ENCODE results near the gene XPNPEP2. TPM values are rescaled to one million over a fixed set of nuclear protein-coding genes. Genes with fewer than 3 reads are reported as not detected.

XPNPEP2 gene
- total RNA-seq, 1 donor from 2014 or later: not detected

- TF ChIP-seq, protein P1, sequence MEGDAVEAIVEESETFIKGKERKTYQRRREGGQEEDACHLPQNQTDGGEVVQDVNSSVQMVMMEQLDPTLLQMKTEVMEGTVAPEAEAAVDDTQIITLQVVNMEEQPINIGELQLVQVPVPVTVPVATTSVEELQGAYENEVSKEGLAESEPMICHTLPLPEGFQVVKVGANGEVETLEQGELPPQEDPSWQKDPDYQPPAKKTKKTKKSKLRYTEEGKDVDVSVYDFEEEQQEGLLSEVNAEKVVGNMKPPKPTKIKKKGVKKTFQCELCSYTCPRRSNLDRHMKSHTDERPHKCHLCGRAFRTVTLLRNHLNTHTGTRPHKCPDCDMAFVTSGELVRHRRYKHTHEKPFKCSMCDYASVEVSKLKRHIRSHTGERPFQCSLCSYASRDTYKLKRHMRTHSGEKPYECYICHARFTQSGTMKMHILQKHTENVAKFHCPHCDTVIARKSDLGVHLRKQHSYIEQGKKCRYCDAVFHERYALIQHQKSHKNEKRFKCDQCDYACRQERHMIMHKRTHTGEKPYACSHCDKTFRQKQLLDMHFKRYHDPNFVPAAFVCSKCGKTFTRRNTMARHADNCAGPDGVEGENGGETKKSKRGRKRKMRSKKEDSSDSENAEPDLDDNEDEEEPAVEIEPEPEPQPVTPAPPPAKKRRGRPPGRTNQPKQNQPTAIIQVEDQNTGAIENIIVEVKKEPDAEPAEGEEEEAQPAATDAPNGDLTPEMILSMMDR (IDR thresholded peaks at IDR 0.05; ENCODE audit: partially characterized antibody, unreplicated experiment): no peak
- H3K9me3 Mint-ChIP-seq (ENCODE audit: unreplicated experiment): no peaks in the 10 kb centered on the region
- no peaks in the 10 kb centered on the region for H3K27me3 Mint-ChIP-seq (ENCODE audit: unreplicated experiment)
- no peak for DNase-seq
- H3K4me1 Mint-ChIP-seq (ENCODE audit: low read depth, unreplicated experiment): no peaks in the 10 kb centered on the region
- H3K36me3 Mint-ChIP-seq (ENCODE audit: unreplicated experiment): no peaks in the 10 kb centered on the region
- no peak overlapping the region for H3K27ac Mint-ChIP-seq (ENCODE audit: unreplicated experiment)
- H3K4me3 Mint-ChIP-seq (ENCODE audit: unreplicated experiment): no peak overlapping the region
Measured at GRCh38 chrX:129700536-129700935, 38.2 kb upstream of the XPNPEP2 start.

DNA sequence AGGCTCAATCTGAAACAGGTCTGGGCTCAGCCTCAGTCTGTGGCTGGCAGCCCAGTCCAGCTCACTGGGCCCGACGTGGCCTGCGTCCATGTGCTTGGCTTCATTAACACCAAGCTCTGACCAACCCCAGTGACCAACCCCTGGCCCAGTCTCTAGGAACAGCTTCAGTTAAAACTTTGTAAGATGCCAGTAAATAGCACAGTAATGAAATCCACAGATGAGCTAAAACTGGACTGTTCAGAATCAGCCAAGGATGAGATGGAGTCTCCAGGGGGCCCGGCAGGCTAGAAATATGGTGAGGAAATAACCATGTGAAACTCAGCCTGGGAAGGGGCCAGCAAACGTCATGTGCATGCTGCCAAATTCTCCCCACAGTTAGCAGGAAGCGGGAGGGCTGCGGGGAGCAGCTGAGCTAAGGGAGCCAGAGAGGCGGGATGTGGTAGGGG lies 37.1 kb upstream of the XPNPEP2 start:
- Mint-ChIP-seq H3K9me3 (ENCODE audit: unreplicated experiment) (no peaks in the 10 kb centered on the region), H3K4me3 (ENCODE audit: unreplicated experiment) (no peak overlapping the region), H3K27me3 (ENCODE audit: unreplicated experiment) (no peaks in the 10 kb centered on the region), H3K36me3 (ENCODE audit: unreplicated experiment) (no peaks in the 10 kb centered on the region), H3K4me1 (ENCODE audit: low read depth, unreplicated experiment) (no peaks in the 10 kb centered on the region), H3K27ac (ENCODE audit: unreplicated experiment) (no peak overlapping the region)
- DNase-seq: no peak
- TF ChIP-seq, protein P1 (IDR thresholded peaks at IDR 0.05; ENCODE audit: partially characterized antibody, unreplicated experiment): no peak

DNA sequence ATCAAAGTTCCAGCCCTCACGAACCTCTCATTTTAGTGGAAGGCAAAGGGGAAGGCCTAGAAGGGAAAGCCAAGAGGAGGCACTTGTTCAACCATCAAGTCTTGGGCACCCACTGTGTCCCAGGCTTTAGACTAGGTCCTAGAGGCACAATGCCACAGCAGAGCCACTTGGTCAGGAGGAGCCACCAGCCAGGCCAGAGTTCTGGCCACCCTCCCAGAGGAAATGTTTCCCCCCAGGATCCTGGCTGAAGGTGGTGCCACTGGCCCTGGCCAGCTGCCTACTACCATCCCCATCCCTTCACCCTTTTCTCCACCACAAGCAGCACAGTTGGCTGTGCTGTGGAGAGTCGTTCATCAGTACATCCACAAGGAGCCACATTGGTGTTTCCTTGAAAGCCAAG lies 34.3 kb upstream of the XPNPEP2 start:
- Mint-ChIP-seq H3K27ac (ENCODE audit: unreplicated experiment) (no peak overlapping the region), H3K36me3 (ENCODE audit: unreplicated experiment) (peaks cover 7% of the 10 kb centered on the region), H3K27me3 (ENCODE audit: unreplicated experiment) (no peaks in the 10 kb centered on the region), H3K4me1 (ENCODE audit: low read depth, unreplicated experiment) (no peaks in the 10 kb centered on the region), H3K4me3 (ENCODE audit: unreplicated experiment) (no peak overlapping the region), H3K9me3 (ENCODE audit: unreplicated experiment) (peaks cover 2% of the 10 kb centered on the region)
- TF ChIP-seq, protein P1 (IDR thresholded peaks at IDR 0.05; ENCODE audit: partially characterized antibody, unreplicated experiment): no peak
- DNase-seq: no peak

- Mint-ChIP-seq H3K4me1 (ENCODE audit: low read depth, unreplicated experiment) (no peaks in the 10 kb centered on the region), H3K27me3 (ENCODE audit: unreplicated experiment) (no peaks in the 10 kb centered on the region), H3K36me3 (ENCODE audit: unreplicated experiment) (peaks cover 7% of the 10 kb centered on the region), H3K27ac (ENCODE audit: unreplicated experiment) (no peak overlapping the region), H3K9me3 (ENCODE audit: unreplicated experiment) (peaks cover 2% of the 10 kb centered on the region), H3K4me3 (ENCODE audit: unreplicated experiment) (no peak overlapping the region)
- TF ChIP-seq, protein P1 (IDR thresholded peaks at IDR 0.05; ENCODE audit: partially characterized antibody, unreplicated experiment): no peak
- no peak for DNase-seq
Measured at GRCh38 chrX:129705377-129705925, 33.3 kb upstream of the XPNPEP2 start.

GRCh38 chrX:129705988-129706387 lies 32.8 kb upstream of the XPNPEP2 start:
- peaks cover 7% of the 10 kb centered on the region for H3K36me3 Mint-ChIP-seq (ENCODE audit: unreplicated experiment)

More at GRCh38 chrX:129705988-129706387, 32.8 kb upstream of the XPNPEP2 start:
- H3K27me3 Mint-ChIP-seq (ENCODE audit: unreplicated experiment): no peaks in the 10 kb centered on the region
- TF ChIP-seq, protein P1 (IDR thresholded peaks at IDR 0.05; ENCODE audit: partially characterized antibody, unreplicated experiment): no peak
- H3K4me1 Mint-ChIP-seq (ENCODE audit: low read depth, unreplicated experiment): no peaks in the 10 kb centered on the region
- no peak overlapping the region for H3K4me3 Mint-ChIP-seq (ENCODE audit: unreplicated experiment)
- no peak for DNase-seq
- peaks cover 2% of the 10 kb centered on the region for H3K9me3 Mint-ChIP-seq (ENCODE audit: unreplicated experiment)
- no peak overlapping the region for H3K27ac Mint-ChIP-seq (ENCODE audit: unreplicated experiment)
